Left cardiac atrium (tissue), 4 donors: ENCODE data around the gene PCDHGB4. TPM values are rescaled to one million over a fixed set of nuclear protein-coding genes. Genes with fewer than 3 reads are reported as not detected.
"Not testable (repeated sequence)": the region's sequence is repeated elsewhere in the genome, so short reads cannot be mapped to it uniquely, and the experiment has no call there.

Experiments used
- ATAC-seq, 2 donors: fragments of 200-7000 bp; cut with Tn5 transposase; one replicate each; pipeline ENCODE4 v1.9.1; 2020; ENCODE audit warnings: mild to moderate bottlenecking in 2 of 2, moderate library complexity in 2 of 2
- DNase-seq: peaks from one replicate; pipeline ENCODE4 v3.0.0-alpha.2; 2020
- intact Hi-C, 2 donors: fragments of 100-400 bp; cut with DNase I; formaldehyde crosslinking; loops; one replicate each; pipeline versions ENCODE4 v1.14.1 to v1.15.1; 2022 to 2023
- long read RNA-seq: library from polyadenylated mRNA; unstranded; transcript quantifications from one replicate; pipeline ENCODE4 v2.0.0, GENCODE V29; 2021
- total RNA-seq, 2 donors: library from RNA; stranded (reverse); fragmentation: NEBNext Ultra II Directional; extraction: Animal tissue kit (Norgen Biotek cat#: 25700); gene quantifications; one replicate each; pipeline ENCODE4 v1.2.1, GENCODE V29; 2021
- donor health status: DM: no; HTN: yes; CAD: no.
- donor health status: DM: no; HTN: yes; CAD: no; lungs with severe emphysema.
- donor health status: DM: yes; HTN: yes; CAD: no.
- donor health status: Dilated cardiomyopathy.

The PCDHGB4 gene
- total RNA-seq, result 1 to 10 TPM; 4.4 to 4.5 TPM
- long read RNA-seq, full-length matches to known transcripts, result 3 of 3 reads
- long read RNA-seq, partial matches to known transcripts, result 0 of 3 reads
- long read RNA-seq, other reads (novel, unspliced or antisense), result 0 of 3 reads

DNA sequence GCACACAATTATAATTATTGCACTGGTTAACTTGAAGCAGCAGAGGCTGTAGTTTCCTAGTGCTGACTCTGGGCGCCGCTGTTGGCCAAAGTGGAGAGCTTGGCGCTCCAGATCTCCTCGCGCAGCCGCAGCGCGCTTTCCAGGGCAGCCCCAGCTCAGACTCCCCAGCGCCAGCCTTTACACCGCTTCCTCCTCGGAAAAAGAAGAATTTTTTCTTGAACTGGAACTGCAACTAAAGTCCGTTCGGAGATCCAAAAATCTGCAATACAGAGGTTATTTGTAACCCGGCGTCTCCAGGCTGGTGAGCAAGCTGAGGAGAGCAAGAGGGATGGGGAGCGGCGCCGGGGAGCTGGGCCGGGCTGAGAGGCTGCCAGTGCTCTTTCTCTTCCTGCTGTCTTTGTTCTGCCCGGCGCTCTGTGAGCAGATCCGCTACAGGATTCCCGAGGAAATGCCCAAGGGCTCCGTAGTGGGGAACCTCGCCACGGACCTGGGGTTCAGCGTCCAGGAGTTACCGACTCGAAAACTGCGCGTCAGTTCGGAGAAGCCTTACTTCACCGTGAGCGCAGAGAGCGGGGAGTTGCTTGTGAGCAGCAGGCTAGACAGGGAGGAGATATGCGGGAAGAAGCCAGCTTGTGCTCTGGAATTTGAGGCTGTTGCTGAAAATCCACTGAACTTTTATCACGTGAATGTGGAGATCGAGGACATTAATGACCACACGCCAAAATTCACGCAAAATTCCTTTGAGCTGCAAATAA lies at the start of gene PCDHGB4:
TSS of gene PCDHGB4 (plus strand) at position 142 of the 755 bp plus-strand sequence. CDS start at position 329, 187 bp downstream.
- ATAC-seq, result peak; percentile 76 to 85
- DNase-seq, intact Hi-C loops: not testable (repeated sequence)

GRCh38 chr5:141338538-141339306 lies 48.8 kb upstream of the PCDHGB4 start, which contains the start of gene PCDHGA2:
Gene PCDHGA2, plus strand, starts transcription at chr5:141338760.
- peak; percentile 31 for DNase-seq
- peak; percentile 74 to 78 for ATAC-seq
- intact Hi-C loops, result loop anchor here (5.0 to 10.0 kb wide), 2 partner anchors 224 to 226 kb away; no protein-coding TSS in a partner anchor

DNA sequence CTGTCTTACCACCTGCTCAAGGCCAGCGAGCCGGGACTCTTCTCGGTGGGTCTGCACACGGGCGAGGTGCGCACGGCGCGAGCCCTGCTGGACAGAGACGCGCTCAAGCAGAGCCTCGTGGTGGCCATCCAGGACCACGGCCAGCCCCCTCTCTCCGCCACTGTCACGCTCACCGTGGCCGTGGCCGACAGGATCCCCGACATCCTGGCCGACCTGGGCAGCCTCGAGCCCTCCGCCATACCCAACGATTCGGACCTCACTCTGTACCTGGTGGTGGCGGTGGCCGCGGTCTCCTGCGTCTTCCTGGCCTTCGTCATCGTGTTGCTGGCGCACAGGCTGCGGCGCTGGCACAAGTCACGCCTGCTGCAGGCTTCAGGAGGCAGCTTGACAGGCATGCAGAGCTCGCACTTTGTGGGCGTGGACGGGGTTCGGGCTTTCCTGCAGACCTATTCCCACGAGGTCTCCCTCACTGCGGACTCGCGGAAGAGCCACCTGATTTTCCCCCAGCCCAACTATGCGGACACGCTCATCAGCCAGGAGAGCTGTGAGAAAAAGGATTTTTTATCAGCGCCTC lies 46.6 kb upstream of the PCDHGB4 start:
- ATAC-seq, DNase-seq, intact Hi-C loops: not testable (repeated sequence)

DNA sequence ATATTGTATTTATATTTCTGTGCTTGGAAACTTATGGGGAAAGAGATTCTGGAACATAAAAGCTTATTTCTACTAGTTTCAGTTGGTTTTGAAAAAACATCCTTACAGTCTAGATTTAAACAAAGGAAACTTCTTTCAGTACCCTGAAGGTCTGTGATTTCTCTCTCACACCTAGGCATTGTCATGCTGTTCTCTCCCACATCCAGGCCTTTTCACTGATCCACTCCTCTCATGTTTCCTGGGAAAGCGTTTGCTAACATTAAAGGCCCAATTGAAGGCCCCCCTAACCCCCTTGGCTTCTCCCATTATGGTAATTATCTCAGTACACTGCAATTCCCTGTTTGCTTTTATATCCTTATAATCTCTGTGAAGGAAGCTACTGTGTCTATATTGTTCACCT lies 44.7 kb upstream of the PCDHGB4 start:
- no peak for DNase-seq
- no peak for ATAC-seq
- intact Hi-C loops, result no loop called here

DNA sequence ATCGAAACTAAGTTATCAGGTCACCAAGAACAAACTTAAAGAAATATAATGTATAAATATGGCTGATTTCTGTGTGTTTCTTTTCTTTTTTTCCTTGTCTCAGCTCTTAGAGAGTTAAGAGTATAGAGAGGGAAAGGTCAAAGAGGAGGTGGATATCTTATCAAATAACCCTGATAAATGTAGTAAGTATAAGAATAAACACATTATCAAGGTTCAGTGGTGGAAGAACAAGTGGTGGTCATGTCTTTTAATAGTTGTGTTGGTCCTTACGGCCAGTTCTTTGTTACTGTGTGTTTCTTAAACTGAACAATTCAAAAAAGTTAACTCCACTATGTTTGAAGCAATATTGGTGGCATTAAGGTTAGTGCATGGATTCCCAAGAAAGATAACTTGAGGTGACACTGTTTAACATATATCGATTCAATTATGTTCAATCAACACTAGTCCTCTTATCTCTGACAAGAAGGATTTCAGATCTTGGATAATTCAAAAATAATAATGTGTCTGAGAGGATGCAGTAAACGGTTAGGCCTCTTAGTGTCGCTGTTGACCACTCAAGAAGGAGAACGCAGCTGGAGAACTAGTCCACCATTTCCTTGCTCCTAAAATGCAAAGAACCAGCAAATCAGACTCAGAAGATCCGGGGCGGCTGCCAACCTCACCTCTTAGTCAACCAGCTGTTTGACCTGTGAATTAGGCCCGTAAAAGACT lies 44.1 kb upstream of the PCDHGB4 start, which contains the start of gene PCDHGA3:
TSS of gene PCDHGA3 (plus strand) at position 588 of the 711 bp plus-strand sequence. CDS start 205 bp downstream, outside the sequence.
- intact Hi-C loops, result no loop called here
- DNase-seq (no peak), ATAC-seq (peak; percentile 34 to 58)

GRCh38 chr5:141343953-141344463 lies 43.5 kb upstream of the PCDHGB4 start:
- intact Hi-C loops, result no loop called here
- DNase-seq (no peak), ATAC-seq (peak in 1 of 2 donors; percentile 48)

GRCh38 chr5:141345327-141345726 lies 42.2 kb upstream of the PCDHGB4 start:
- no peak for ATAC-seq
- intact Hi-C loops, result no loop called here
- no peak for DNase-seq

DNA sequence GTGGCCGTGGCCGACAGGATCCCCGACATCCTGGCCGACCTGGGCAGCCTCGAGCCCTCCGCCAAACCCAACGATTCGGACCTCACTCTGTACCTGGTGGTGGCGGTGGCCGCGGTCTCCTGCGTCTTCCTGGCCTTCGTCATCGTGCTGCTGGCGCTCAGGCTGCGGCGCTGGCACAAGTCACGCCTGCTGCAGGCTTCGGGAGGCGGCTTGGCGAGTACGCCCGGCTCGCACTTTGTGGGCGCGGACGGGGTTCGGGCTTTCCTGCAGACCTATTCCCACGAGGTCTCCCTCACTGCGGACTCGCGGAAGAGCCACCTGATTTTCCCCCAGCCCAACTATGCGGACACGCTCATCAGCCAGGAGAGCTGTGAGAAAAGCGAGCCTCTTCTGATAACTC lies 41.5 kb upstream of the PCDHGB4 start:
- ATAC-seq, DNase-seq, intact Hi-C loops: not testable (repeated sequence)

- intact Hi-C loops, result loop anchor here in 1 of 2 donors (10.0 kb wide), 2 partner anchors 55 to 145 kb away; partner anchors contain the start of genes PCDHB12, PCDHGA9 and PCDHGB6
- DNase-seq (peak; percentile 38), ATAC-seq (peak; percentile 57 to 66)
These were observed 37.4 kb upstream of the PCDHGB4 start, which contains the start of gene PCDHGB1 for GRCh38 chr5:141349917-141350619. Gene PCDHGB1, plus strand, starts transcription at chr5:141350099. Its CDS starts 162 bp downstream, at chr5:141350261.

- intact Hi-C loops, result loop anchor here in 1 of 2 donors (10.0 kb wide), 2 partner anchors 53 to 147 kb away; partner anchors contain the start of genes PCDHB12, PCDHGA9 and PCDHGB6
- no peak for DNase-seq
- ATAC-seq, result no peak
These were observed 35.9 kb upstream of the PCDHGB4 start for GRCh38 chr5:141351591-141351990.

DNA sequence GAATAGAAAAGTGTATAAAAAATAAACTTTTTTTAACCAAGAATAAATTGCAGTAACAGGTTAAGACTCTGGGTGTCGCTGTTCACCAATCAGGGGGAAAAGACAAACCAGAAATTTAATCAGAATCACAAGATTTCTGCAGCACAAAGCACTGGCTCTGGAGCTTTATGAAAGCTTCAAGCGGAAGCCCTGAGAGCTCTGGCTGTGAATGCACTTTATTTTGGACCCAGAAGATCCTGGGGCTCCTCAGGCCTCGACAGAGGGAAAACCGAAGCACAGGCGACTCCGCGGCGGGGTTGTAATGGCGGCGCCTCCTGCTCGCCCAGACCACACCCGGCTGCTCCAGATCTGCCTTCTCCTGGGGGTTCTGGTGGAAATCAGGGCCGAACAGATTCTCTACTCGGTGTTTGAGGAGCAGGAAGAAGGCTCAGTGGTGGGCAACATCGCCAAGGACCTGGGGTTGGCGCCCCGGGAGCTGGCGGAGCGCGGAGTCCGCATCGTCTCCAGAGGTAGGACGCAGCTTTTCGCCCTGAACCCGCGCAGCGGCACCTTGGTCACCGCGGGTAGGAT lies 32.5 kb upstream of the PCDHGB4 start, which contains the start of gene PCDHGA4:
TSS of gene PCDHGA4 (plus strand) at position 122 of the 570 bp plus-strand sequence. CDS start at position 209, 87 bp downstream.
- intact Hi-C loops, result loop anchor here in 1 of 2 donors (10.0 kb wide), 2 partner anchors 50 to 150 kb away; partner anchors contain the start of genes PCDHB12, PCDHGA9 and PCDHGB6
- ATAC-seq (no peak), DNase-seq (no peak)

DNA sequence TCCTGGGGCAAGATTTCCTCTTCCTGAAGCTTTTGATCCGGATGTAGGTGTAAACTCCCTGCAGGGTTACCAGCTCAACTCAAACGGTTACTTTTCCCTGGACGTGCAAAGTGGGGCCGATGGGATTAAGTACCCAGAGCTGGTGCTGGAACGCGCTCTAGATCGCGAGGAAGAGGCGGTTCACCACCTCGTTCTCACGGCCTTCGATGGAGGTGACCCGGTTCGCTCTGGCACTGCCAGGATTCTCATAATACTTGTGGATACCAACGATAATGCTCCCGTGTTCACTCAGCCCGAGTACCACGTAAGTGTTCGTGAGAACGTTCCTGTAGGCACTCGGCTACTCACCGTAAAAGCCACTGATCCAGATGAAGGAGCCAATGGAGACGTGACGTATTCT lies 31.9 kb upstream of the PCDHGB4 start:
- DNase-seq (no peak), ATAC-seq (no peak)
- intact Hi-C loops, result loop anchor here in 1 of 2 donors (10.0 kb wide), 2 partner anchors 49 to 151 kb away; partner anchors contain the start of genes PCDHB12, PCDHGA9 and PCDHGB6

GRCh38 chr5:141356133-141356532 lies 31.4 kb upstream of the PCDHGB4 start:
- ATAC-seq (no peak), DNase-seq (no peak)
- intact Hi-C loops, result loop anchor here in 1 of 2 donors (10.0 kb wide), 2 partner anchors 49 to 151 kb away; partner anchors contain the start of genes PCDHB12, PCDHGA9 and PCDHGB6

GRCh38 chr5:141356950-141357349 lies 30.5 kb upstream of the PCDHGB4 start:
- intact Hi-C loops, result loop anchor here in 1 of 2 donors (10.0 kb wide), 2 partner anchors 48 to 152 kb away; partner anchors contain the start of genes PCDHB12, PCDHGA9 and PCDHGB6
- DNase-seq (no peak), ATAC-seq (no peak)

- DNase-seq (no peak), ATAC-seq (no peak)
- intact Hi-C loops, result loop anchor here in 1 of 2 donors (10.0 kb wide), 2 partner anchors 45 to 155 kb away; partner anchors contain the start of genes PCDHB12, PCDHGA9 and PCDHGB6
These were observed 27.6 kb upstream of the PCDHGB4 start, which contains the start of gene PCDHGB2 for GRCh38 chr5:141359790-141360426. Gene PCDHGB2, plus strand, starts transcription at chr5:141359994. Its CDS starts 142 bp downstream, at chr5:141360136.

- DNase-seq, result no peak
- ATAC-seq, result no peak
- intact Hi-C loops, result no loop called here
These were observed 26.8 kb upstream of the PCDHGB4 start for GRCh38 chr5:141360685-141361084.
